Dermis microvascular lymphatic vessel endothelial cell (primary cell): Measurements from ENCODE around the gene SLC23A1. TPM values are rescaled to one million over a fixed set of nuclear protein-coding genes. Genes with fewer than 3 reads are reported as not detected.
"Not testable (repeated sequence)": the region's sequence is repeated elsewhere in the genome, so short reads cannot be mapped to it uniquely, and the experiment has no call there.

Source experiments
- DNase-seq, 2 donors: peaks; one replicate each; pipeline versions ENCODE4 v3.0.0 to v3.0.0-alpha.2; 2010; ENCODE audit warnings: low read depth in 2 of 2
- total RNA-seq: library from RNA; depleted of rRNA; stranded (reverse); fragments of >200 nt; gene quantifications from 2 replicates; pipeline ENCODE4 v1.2.1, GENCODE V29; 2014

Gene SLC23A1
- under 0.01 TPM in 1 of 2 replicates, not detected in the other for total RNA-seq

DNA sequence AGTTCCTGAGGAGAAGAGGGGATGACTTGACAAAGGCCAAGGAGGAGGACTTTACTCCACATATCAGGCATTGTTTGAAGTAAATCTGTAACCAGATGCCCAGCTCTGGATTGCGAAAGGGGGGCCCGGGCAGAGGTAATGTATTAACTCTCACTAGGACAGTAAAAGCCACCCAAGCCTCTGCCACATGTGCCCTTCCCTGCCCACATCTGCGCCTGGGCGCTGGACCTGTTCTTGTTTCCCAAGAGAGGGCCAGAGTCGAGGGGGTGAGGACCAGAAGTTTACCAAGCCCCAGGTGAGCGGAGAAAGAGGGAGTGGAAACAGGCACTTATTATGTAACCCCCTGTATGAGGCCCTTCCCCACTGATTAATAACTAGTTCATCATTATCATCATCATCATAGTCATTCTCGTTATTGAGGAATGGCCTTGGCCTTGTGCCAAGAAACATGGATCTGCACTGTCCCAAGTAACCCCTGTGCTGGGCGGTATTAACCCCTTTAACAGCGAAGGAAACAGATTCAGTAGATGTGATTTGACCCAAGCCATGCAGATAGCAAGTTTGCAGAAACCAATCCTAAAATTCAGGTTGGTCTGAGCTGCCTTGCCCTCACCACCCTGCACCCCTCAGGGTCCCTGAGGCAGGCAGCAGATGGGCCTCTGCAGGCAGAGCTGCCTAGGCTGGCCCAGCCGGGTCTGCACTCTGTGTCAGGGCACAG is at the start of gene SLC23A1:
Gene SLC23A1 (minus strand): TSS at position 23 of the 718 bp plus-strand sequence. CDS start 44 bp downstream, outside the sequence.
- DNase-seq, result no peak

- no peak for DNase-seq
Measured at GRCh38 chr5:139431706-139432105, 48.6 kb upstream of the SLC23A1 start.

- no peak for DNase-seq
Measured at GRCh38 chr5:139430015-139430414, 46.9 kb upstream of the SLC23A1 start.

DNA sequence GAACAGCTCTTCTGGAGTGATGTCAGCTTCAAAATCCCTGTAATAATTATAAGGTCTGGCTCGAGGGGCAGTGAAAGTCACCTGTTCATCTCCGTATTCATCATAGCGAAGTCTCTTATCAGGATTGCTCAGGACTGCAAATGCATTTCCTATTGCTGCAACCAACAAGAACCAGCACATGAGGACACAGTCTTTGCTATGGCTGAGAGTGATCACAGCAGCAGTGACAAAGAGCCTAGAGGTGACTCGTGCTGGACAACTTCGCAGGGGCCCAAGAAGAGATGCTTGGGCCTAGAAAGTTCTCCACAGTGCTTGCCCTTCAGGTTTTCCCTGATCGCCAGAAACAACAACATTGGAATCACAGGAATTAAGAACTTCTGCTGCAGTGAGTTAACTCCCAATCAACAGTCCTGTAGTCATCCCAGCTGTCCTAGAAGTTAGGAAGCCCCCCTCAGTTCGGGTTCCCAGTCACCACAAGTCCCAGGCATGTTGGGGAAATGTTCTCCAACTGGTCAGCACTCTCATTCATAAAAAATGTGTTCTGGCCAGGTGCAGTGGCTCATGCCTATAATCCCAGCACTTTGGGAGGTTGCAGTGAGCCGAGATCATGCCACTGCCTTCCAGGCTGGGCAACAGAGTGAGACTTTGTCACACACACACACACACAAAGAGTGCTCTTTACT is 43.2 kb upstream of the SLC23A1 start:
- DNase-seq, result no peak

- no peak for DNase-seq
Measured at GRCh38 chr5:139425497-139425896, 42.4 kb upstream of the SLC23A1 start.

DNA sequence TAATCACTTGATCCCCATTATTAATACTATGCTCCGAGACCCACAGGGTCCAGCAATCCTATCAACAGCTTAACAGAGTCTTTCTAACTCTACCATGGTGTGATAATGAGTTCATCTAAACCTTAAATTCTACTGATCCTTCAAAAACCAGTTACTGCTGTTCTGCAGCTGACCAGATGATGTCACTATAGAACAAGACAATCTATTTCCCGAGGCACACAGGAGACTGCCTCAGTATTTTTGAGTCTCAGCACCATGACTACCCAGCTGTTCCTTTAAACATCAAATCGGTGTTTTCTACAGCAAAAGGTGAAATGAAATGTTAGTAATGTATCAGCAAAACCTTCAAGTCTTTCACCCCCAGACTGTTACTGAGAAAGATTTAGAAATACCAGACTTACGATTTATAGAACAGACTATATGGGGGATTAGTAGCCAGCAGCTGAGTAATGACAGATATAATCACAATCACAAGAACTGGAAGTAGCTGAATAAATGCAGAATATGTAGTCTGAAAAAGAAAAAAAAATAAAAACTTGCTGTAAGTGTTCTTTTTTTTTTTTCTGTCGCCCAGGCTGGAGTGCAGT is 39.3 kb upstream of the SLC23A1 start:
- DNase-seq, result peak; percentile 62 to 77

DNA sequence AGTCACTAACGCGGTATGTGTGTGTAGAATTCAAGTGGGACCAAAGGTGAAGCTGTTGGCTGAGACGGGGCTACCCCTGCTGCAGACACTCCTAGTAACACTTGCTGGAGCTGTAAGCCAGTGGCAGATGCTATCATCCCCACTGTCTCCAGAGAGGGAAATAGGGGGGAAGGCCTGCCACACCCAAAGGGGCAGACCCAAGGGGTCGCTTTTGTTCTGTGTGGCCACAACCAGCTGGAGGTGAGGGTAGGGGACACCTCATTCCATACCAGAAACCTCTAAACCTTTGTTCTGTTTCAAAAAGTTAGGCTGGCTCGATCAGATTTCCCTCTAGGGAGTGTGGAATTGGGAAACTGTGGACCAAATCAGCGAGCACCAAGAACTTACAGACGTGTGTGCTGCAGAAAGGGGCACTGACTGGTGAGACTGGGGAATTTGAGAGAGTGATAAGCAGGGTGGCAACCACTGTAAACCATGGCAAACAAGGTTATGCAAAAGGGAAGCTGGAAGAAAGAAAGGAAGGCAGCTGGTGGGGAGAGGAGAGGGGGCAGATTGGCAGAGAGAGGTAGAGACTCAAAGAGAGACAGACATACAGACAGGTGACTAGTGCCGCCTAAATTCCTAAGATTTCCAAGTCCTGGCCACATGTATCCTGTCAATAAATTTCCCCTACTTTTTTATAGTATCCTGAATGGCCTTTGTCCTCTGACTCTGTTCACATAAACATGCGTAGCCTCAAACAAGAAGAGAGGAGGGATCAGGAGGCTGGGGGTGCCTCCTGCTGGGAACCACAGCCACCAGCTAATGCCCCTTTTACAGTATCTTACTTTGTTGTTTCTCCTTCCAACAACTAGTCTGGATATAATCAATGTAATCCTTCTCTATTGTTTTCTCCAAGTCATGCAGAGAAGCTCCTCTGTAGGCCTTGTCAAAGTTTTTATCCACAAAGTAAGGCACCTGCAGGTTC is 36.4 kb upstream of the SLC23A1 start:
- DNase-seq, result peak in 1 of 2 donors; percentile 39

DNA sequence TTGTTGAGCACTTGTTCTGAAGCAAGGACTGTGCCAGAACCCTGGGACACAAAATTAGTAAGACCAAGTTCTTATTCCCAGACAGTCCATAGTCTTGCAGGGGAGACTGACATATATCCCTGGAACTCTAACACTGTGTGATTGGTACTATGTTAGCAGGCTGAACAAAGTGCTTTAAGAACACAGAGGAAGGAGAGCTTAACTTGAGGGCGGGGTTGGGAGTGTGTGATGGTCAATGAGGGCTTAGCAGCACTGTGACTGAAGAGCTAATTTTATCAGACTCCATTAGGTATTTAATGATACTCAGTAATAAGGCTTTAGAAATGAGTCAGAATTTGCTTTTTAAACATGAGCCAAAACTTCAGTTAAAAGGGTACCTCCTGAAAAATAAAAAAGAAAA is 35.7 kb upstream of the SLC23A1 start:
- DNase-seq, result peak in 1 of 2 donors; percentile 21

GRCh38 chr5:139417214-139417613 is 34.1 kb upstream of the SLC23A1 start:
- DNase-seq, result peak in 1 of 2 donors; percentile 26

- DNase-seq, result no peak
Measured at GRCh38 chr5:139416651-139417050, 33.6 kb upstream of the SLC23A1 start.

DNA sequence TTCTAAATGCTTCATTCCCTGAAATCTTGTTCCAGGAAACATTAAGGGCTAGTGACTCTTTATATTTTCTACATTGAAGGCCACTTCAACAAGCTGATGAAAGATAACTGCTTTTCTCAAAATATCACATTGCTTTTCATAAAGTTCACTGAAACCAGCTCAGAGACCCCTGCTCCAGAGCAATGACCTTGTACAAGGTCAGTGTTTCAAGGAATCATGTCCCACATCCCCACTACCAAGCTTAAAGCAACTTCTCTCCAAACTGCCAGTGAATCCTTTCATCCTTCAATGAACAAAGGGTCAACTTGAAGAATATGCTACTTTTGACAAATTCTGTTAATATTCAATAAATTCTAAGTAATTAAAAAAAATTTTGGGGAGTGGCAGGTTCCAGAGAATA is 32.8 kb upstream of the SLC23A1 start:
- no peak for DNase-seq

DNA sequence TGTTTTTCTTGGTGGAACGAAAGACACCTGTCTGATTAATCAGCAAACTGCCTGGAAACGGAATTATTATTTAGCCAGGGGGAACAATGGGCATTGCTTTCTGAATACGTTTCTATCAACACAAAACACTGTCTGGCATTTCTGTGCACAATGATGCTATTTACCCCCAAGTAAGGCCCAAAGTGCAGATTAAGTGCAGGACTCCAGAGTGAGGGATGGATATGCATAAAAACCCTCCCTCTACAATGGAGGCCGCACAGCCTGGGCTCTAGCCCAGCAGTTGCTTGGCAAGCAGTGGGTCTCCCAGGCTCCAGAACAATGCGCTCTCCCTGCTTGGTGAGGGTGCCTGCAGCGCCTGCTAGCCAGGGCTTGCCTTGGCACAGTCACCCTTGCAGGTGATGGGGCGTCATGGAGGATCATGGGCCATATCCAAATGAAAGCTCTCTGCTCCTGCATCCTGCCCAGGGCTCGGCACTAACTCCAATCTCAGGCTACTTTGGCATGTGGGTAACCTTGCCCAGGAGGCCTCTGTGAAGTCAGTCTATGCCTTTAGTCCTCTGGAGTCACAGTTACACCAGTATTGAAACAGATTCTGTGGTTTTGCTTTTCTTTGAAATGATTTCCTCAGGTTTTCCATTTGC is 32.2 kb upstream of the SLC23A1 start:
- DNase-seq, result peak; percentile 81 to 91

DNA sequence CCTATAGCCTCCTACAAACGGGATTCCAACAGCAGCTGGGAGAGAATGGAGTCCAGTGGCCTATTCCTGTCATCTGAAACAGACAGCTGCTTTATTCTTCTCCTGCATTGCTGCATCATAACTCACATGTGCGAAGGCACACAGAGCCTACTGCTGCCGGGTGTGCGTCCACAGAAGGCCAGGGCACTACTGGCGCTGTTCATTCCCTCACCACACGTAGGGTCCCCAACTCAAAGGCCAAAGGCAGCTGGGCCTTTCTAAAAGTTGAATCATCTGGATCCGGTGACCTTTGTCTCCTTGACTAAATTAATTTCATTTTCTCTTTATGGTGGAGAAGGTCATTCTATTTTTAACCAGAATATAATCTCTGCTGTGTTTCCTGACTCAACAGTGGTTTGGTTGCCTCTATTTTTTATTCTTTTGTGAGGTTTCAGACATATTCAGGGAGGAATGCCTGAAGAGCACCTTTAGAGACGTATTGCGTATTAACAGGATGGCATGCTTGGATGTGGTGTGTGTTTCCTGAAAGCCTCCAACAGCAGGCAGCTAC is 31.6 kb upstream of the SLC23A1 start:
- peak; percentile 37 to 38 for DNase-seq

GRCh38 chr5:139413963-139414362 is 30.9 kb upstream of the SLC23A1 start:
- DNase-seq, result no peak

- DNase-seq, result no peak
Measured at GRCh38 chr5:139413153-139413552, 30.1 kb upstream of the SLC23A1 start.

DNA sequence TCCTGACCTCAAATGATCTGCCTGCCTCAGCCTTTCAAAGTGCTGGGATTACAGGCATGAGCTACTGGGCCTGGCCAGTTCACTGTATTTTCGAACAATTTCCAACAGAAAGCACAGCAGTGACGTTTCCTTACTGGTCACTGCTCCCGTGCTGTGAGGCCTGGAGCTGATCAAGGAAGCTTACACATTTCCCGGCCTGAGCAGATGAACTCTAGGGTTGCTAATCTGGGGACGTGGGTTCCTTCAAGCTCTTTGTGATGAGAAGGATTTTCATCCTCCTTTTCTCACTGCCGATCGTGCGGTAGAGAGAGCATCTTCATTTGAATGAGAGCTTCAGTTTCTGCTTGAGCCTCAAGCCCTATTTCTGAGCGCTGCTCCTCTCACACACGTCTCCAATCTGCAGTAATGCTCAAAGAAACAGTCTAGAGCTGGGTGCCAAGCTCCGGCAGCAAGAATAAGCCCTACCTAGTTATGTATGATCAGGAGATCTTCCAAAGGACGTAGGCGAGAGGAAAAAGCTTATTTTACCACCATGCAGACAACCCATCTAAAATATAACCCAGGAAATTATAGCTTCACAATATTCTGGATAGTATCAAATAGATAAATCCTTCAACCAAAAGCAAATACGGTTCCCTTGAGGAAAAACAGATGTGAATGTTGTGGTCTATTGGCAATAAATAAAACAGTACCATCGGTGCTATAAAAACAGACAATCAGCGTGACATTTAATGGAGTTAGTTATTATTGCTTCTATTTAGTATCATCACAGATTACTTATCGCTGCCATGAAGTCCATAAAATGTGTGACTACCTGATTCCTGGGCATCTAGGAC is 28.1 kb upstream of the SLC23A1 start:
- no peak for DNase-seq

- no peak for DNase-seq
Measured at GRCh38 chr5:139410121-139410992, 27.3 kb upstream of the SLC23A1 start.

DNA sequence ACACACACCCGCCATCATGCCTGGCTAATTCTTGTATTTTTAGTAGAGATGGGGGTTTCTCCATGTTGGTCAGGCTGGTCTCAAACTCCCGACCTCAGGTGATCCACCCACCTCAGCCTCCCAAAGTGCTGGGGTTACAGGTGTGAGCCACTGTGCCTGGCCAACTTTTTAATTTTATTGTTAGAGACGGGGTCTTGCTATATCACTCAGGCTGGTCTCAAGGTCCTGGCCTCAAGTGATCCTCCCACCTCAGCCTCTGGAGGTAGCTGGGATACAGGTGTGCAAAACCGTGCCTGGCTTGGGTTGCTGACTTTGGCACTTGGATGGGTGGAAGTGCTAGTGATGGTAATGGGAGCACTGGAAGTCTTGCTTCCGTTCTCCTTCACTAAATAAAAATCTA is 26.0 kb upstream of the SLC23A1 start:
- DNase-seq, result not testable (repeated sequence)

- no peak for DNase-seq
Measured at GRCh38 chr5:139408191-139408590, 25.1 kb upstream of the SLC23A1 start.
